ENCODE results near the gene RNF19B. TPM values are rescaled to one million over a fixed set of nuclear protein-coding genes. Genes with fewer than 3 reads are reported as not detected.

Gene RNF19B
- total RNA-seq, 1 experiment from 2014 or later, result 22.5 TPM

DNA sequence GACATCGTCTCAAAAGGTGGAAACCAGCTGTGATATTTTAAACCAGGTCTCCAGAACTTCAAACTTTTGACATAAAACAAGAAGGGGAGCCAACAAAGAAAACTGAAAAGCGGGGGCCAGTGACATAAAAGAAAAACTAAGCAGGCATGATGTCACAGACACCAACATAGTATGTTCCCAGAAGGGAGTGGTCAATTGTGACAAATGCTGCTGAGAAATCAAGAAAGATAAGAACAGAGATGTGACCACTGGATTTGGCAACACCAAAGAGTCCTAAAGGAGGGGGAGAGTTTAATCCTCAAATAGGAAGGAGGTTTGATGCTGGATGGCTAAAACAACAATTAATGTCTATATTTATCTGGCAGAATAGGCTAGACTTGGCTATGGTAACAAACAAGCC is 2.3 kb upstream of the RNF19B start:
- DNase-seq (ENCODE audit: low read depth, low spot score) (no peak), ATAC-seq (no peak)
- Histone ChIP-seq H3K9ac (ENCODE audit: low read length) (no peak overlapping the region), H3K36me3 (ENCODE audit: control insufficient read depth in 1 of 2, insufficient read depth in 2 of 2, low read length in 2 of 2) (no peaks in the 10 kb centered on the region), H3K4me2 (ENCODE audit: low read length) (no peak overlapping the region), H3K9me3 (ENCODE audit: control insufficient read depth in 1 of 2, insufficient read depth in 1 of 2, low read depth in 1 of 2, low read length in 2 of 2) (no peaks in the 10 kb centered on the region), H3K27me3 (ENCODE audit: insufficient read depth, low read length) (no peaks in the 10 kb centered on the region), H3K79me2 (ENCODE audit: insufficient read depth, low read length) (peaks cover 21% of the 10 kb centered on the region), H3K4me3 (replicated peaks in 1 of 2; ENCODE audit: low read depth in 1 of 2, low read length in 2 of 2) (no peak overlapping the region), H3K27ac (ENCODE audit: low read depth, low read length) (no peak overlapping the region), H3K9me2 (ENCODE audit: insufficient read depth) (0 out of 2 replicates have a peak, but pooled peaks cover 2% of the 10 kb centered on the region), H2AFZ (ENCODE audit: low read depth, low read length, poor library complexity, severe bottlenecking) (no peak overlapping the region), H3K4me1 (ENCODE audit: control insufficient read depth in 1 of 2, insufficient read depth in 2 of 2, low read length in 2 of 2) (peaks cover 16 to 31% of the 10 kb centered on the region in 2 experiments), H4K20me1 (ENCODE audit: insufficient read depth) (no peaks in the 10 kb centered on the region; the same call in 1 of the 2 replicates)
- no TSS peak for BruUV-seq (replicated peaks)
- intact Hi-C loops (cut with micrococcal nuclease), result no loop called here
- ChIA-PET RAD21 (ENCODE audit: low non-redundant PET in 1 of 2, low total read pairs in 2 of 2, uncharacterized antibody in 2 of 2, unreplicated experiment in 2 of 2) (interaction anchor here in 1 of 2 experiments (0.6 kb wide), 1 partner anchor 862 kb away, joined by 3 read pairs; no protein-coding TSS in a partner anchor), CTCF (no interaction called here), POLR2A (no interaction called here)
- TF ChIP-seq JUND (IDR thresholded peaks at IDR 0.05) (no peak), SIN3A (IDR thresholded peaks at IDR 0.05; ENCODE audit: low read depth) (no peak), RAD21 (IDR thresholded peaks at IDR 0.05; ENCODE audit: low read depth) (no peak), EZH2phosphoT487 (IDR thresholded peaks at IDR 0.05; ENCODE audit: borderline replicate concordance) (no peak), CBX3 (IDR thresholded peaks at IDR 0.05; ENCODE audit: low read depth) (no peak), ZFX (IDR thresholded peaks at IDR 0.05) (no peak)
- TF ChIP-seq, protein P1, sequence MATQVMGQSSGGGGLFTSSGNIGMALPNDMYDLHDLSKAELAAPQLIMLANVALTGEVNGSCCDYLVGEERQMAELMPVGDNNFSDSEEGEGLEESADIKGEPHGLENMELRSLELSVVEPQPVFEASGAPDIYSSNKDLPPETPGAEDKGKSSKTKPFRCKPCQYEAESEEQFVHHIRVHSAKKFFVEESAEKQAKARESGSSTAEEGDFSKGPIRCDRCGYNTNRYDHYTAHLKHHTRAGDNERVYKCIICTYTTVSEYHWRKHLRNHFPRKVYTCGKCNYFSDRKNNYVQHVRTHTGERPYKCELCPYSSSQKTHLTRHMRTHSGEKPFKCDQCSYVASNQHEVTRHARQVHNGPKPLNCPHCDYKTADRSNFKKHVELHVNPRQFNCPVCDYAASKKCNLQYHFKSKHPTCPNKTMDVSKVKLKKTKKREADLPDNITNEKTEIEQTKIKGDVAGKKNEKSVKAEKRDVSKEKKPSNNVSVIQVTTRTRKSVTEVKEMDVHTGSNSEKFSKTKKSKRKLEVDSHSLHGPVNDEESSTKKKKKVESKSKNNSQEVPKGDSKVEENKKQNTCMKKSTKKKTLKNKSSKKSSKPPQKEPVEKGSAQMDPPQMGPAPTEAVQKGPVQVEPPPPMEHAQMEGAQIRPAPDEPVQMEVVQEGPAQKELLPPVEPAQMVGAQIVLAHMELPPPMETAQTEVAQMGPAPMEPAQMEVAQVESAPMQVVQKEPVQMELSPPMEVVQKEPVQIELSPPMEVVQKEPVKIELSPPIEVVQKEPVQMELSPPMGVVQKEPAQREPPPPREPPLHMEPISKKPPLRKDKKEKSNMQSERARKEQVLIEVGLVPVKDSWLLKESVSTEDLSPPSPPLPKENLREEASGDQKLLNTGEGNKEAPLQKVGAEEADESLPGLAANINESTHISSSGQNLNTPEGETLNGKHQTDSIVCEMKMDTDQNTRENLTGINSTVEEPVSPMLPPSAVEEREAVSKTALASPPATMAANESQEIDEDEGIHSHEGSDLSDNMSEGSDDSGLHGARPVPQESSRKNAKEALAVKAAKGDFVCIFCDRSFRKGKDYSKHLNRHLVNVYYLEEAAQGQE (IDR thresholded peaks at IDR 0.05; ENCODE audit: low read depth), result no peak
- TF ChIP-seq, protein P2, sequence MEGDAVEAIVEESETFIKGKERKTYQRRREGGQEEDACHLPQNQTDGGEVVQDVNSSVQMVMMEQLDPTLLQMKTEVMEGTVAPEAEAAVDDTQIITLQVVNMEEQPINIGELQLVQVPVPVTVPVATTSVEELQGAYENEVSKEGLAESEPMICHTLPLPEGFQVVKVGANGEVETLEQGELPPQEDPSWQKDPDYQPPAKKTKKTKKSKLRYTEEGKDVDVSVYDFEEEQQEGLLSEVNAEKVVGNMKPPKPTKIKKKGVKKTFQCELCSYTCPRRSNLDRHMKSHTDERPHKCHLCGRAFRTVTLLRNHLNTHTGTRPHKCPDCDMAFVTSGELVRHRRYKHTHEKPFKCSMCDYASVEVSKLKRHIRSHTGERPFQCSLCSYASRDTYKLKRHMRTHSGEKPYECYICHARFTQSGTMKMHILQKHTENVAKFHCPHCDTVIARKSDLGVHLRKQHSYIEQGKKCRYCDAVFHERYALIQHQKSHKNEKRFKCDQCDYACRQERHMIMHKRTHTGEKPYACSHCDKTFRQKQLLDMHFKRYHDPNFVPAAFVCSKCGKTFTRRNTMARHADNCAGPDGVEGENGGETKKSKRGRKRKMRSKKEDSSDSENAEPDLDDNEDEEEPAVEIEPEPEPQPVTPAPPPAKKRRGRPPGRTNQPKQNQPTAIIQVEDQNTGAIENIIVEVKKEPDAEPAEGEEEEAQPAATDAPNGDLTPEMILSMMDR (IDR thresholded peaks at IDR 0.05 in 2 of 3, conservative IDR thresholded peaks at IDR 0.05 in 1 of 3; ENCODE audit: borderline replicate concordance in 1 of 3, insufficient read depth in 1 of 3, low read depth in 2 of 3, low read length in 2 of 3), result no peak

Measured in HCT116 (cell line).